IgD-negative memory B cell (primary cell): ENCODE measurements around the gene CERS6. TPM values are rescaled to one million over a fixed set of nuclear protein-coding genes. Genes with fewer than 3 reads are reported as not detected.

ENCODE experiments used
- H3K27ac Mint-ChIP-seq, 3 donors: one replicate each; pipeline ENCODE4 v1.8.0; 2020 to 2022; ENCODE audit warnings: mild to moderate bottlenecking in 3 of 3, mixed read lengths in 3 of 3, moderate library complexity in 1 of 3
- H3K27me3 Mint-ChIP-seq: one replicate; pipeline ENCODE4 v1.8.0; 2021; ENCODE audit warnings: mixed read lengths
- H3K36me3 Mint-ChIP-seq: one replicate; pipeline ENCODE4 v1.8.0; 2020; ENCODE audit warnings: mild to moderate bottlenecking, mixed read lengths
- H3K4me1 Mint-ChIP-seq, 3 donors: one replicate each; pipeline ENCODE4 v1.8.0; 2020 to 2022; ENCODE audit warnings: mixed read lengths in 3 of 3, mild to moderate bottlenecking in 1 of 3
- H3K4me3 Mint-ChIP-seq, 4 donors: one replicate each; pipeline ENCODE4 v1.8.0; 2020 to 2022; ENCODE audit warnings: mild to moderate bottlenecking in 4 of 4, mixed read lengths in 4 of 4, moderate library complexity in 3 of 4
- H3K9me3 Mint-ChIP-seq, 3 donors: one replicate each; pipeline ENCODE4 v1.8.0; 2020 to 2021; ENCODE audit warnings: mixed read lengths in 3 of 3, mild to moderate bottlenecking in 1 of 3
- polyA plus RNA-seq: library from polyadenylated mRNA; unstranded; fragments of 300-500 nt; fragmentation: Illumina TruSeq; gene quantifications from one replicate; pipeline ENCODE4 v1.2.3, GENCODE V29; 2021

Gene CERS6
- polyA plus RNA-seq, 1 donor from 2014 or later, result 2.7 TPM

- Mint-ChIP-seq H3K36me3 (peaks cover 5% of the 10 kb centered on the region), H3K4me1 (no peaks in the 10 kb centered on the region)
Measured at GRCh38 chr2:168698969-168699368, 242.9 kb downstream of the CERS6 start.

GRCh38 chr2:168699844-168700417, 243.9 kb downstream of the CERS6 start:
- no peaks in the 10 kb centered on the region for H3K27me3 Mint-ChIP-seq

More at GRCh38 chr2:168698969-168699368, 242.9 kb downstream of the CERS6 start:
- Mint-ChIP-seq H3K4me3 (no peak overlapping the region), H3K27ac (no peak overlapping the region), H3K9me3 (no peaks in the 10 kb centered on the region), H3K27me3 (no peaks in the 10 kb centered on the region)

GRCh38 chr2:168700615-168701245, 244.7 kb downstream of the CERS6 start:
- Mint-ChIP-seq H3K27ac (no peak overlapping the region), H3K4me1 (peaks cover 0 to 5% (median 0%) of the 10 kb centered on the region in 3 donors), H3K4me3 (no peak overlapping the region), H3K36me3 (peaks cover 5% of the 10 kb centered on the region), H3K27me3 (no peaks in the 10 kb centered on the region), H3K9me3 (no peaks in the 10 kb centered on the region)

More at GRCh38 chr2:168699844-168700417, 243.9 kb downstream of the CERS6 start:
- Mint-ChIP-seq H3K4me1 (peaks cover 0 to under 1% (median 0%) of the 10 kb centered on the region in 3 donors), H3K27ac (no peak overlapping the region), H3K36me3 (peaks cover 5% of the 10 kb centered on the region), H3K9me3 (no peaks in the 10 kb centered on the region), H3K4me3 (no peak overlapping the region)

GRCh38 chr2:168702579-168702978, 246.5 kb downstream of the CERS6 start:
- H3K27me3 Mint-ChIP-seq, result no peaks in the 10 kb centered on the region
- peaks cover 0 to 5% (median 0%) of the 10 kb centered on the region in 3 donors for H3K4me1 Mint-ChIP-seq
- H3K9me3 Mint-ChIP-seq, result no peaks in the 10 kb centered on the region
- no peak overlapping the region for H3K4me3 Mint-ChIP-seq
- H3K36me3 Mint-ChIP-seq, result peaks cover 2% of the 10 kb centered on the region
- H3K27ac Mint-ChIP-seq, result no peak overlapping the region

GRCh38 chr2:168703926-168704325, 247.9 kb downstream of the CERS6 start:
- Mint-ChIP-seq H3K27ac (no peak overlapping the region), H3K4me3 (no peak overlapping the region), H3K9me3 (no peaks in the 10 kb centered on the region), H3K36me3 (peaks cover 2% of the 10 kb centered on the region), H3K27me3 (no peaks in the 10 kb centered on the region), H3K4me1 (peaks cover 0 to 5% (median 0%) of the 10 kb centered on the region in 3 donors)

- Mint-ChIP-seq H3K9me3 (no peaks in the 10 kb centered on the region), H3K27me3 (no peaks in the 10 kb centered on the region), H3K27ac (peak overlapping the region in 1 of 3 donors; percentile 74), H3K4me3 (no peak overlapping the region), H3K4me1 (peaks cover 0 to 5% (median 0%) of the 10 kb centered on the region in 3 donors), H3K36me3 (no peaks in the 10 kb centered on the region)
Measured at GRCh38 chr2:168705534-168706470, 249.7 kb downstream of the CERS6 start.

- Mint-ChIP-seq H3K4me3 (no peak overlapping the region), H3K4me1 (peaks cover 2 to 6% (median 2%) of the 10 kb centered on the region in 3 donors), H3K27me3 (no peaks in the 10 kb centered on the region), H3K36me3 (no peaks in the 10 kb centered on the region), H3K9me3 (no peaks in the 10 kb centered on the region), H3K27ac (no peak overlapping the region)
Measured at GRCh38 chr2:168706806-168707205, 250.7 kb downstream of the CERS6 start.

- no peak overlapping the region for H3K27ac Mint-ChIP-seq
- H3K4me1 Mint-ChIP-seq, result peaks cover 5 to 17% (median 7%) of the 10 kb centered on the region in 3 donors
- H3K27me3 Mint-ChIP-seq, result no peaks in the 10 kb centered on the region
- H3K4me3 Mint-ChIP-seq, result no peak overlapping the region
- no peaks in the 10 kb centered on the region for H3K36me3 Mint-ChIP-seq
- H3K9me3 Mint-ChIP-seq, result no peaks in the 10 kb centered on the region
Measured at GRCh38 chr2:168708080-168708479, 252.0 kb downstream of the CERS6 start.

- Mint-ChIP-seq H3K27ac (no peak overlapping the region), H3K9me3 (peaks cover 0 to 2% (median 0%) of the 10 kb centered on the region in 3 donors), H3K27me3 (no peaks in the 10 kb centered on the region), H3K4me1 (peaks cover 5 to 13% (median 7%) of the 10 kb centered on the region in 3 donors), H3K36me3 (no peaks in the 10 kb centered on the region), H3K4me3 (no peak overlapping the region)
Measured at GRCh38 chr2:168710754-168711467, 254.8 kb downstream of the CERS6 start.

GRCh38 chr2:168712053-168712452, 256.0 kb downstream of the CERS6 start:
- no peaks in the 10 kb centered on the region for H3K36me3 Mint-ChIP-seq
- H3K27me3 Mint-ChIP-seq, result no peaks in the 10 kb centered on the region
- peaks cover 0 to 2% (median 0%) of the 10 kb centered on the region in 3 donors for H3K9me3 Mint-ChIP-seq
- peak overlapping the region in 1 of 3 donors; percentile 33 for H3K27ac Mint-ChIP-seq
- peaks cover 5 to 13% (median 7%) of the 10 kb centered on the region in 3 donors for H3K4me1 Mint-ChIP-seq
- peak overlapping the region in 1 of 4 donors; percentile 52 for H3K4me3 Mint-ChIP-seq

- Mint-ChIP-seq H3K27ac (no peak overlapping the region), H3K9me3 (peaks cover 0 to 2% (median 0%) of the 10 kb centered on the region in 3 donors), H3K4me3 (no peak overlapping the region), H3K4me1 (peaks cover 5 to 13% (median 7%) of the 10 kb centered on the region in 3 donors), H3K27me3 (no peaks in the 10 kb centered on the region), H3K36me3 (no peaks in the 10 kb centered on the region)
Measured at GRCh38 chr2:168713325-168713724, 257.3 kb downstream of the CERS6 start.

GRCh38 chr2:168715849-168716248, 259.8 kb downstream of the CERS6 start:
- Mint-ChIP-seq H3K4me3 (no peak overlapping the region), H3K9me3 (peaks cover 0 to 2% (median 0%) of the 10 kb centered on the region in 3 donors), H3K36me3 (no peaks in the 10 kb centered on the region), H3K27me3 (no peaks in the 10 kb centered on the region), H3K27ac (no peak overlapping the region), H3K4me1 (peaks cover 5 to 13% (median 7%) of the 10 kb centered on the region in 3 donors)

GRCh38 chr2:168716839-168717238, 260.8 kb downstream of the CERS6 start:
- Mint-ChIP-seq H3K27ac (no peak overlapping the region), H3K27me3 (no peaks in the 10 kb centered on the region), H3K4me3 (no peak overlapping the region), H3K36me3 (no peaks in the 10 kb centered on the region), H3K9me3 (peaks cover 0 to 2% (median 0%) of the 10 kb centered on the region in 3 donors), H3K4me1 (peaks cover 3 to 11% (median 5%) of the 10 kb centered on the region in 3 donors)

GRCh38 chr2:168717790-168718502, 261.9 kb downstream of the CERS6 start:
- Mint-ChIP-seq H3K4me1 (peaks cover 0 to 6% (median 2%) of the 10 kb centered on the region in 3 donors), H3K4me3 (no peak overlapping the region), H3K27ac (no peak overlapping the region)

More at GRCh38 chr2:168717790-168718502, 261.9 kb downstream of the CERS6 start:
- no peaks in the 10 kb centered on the region for H3K27me3 Mint-ChIP-seq
- peaks cover 0 to 5% (median 2%) of the 10 kb centered on the region in 3 donors for H3K9me3 Mint-ChIP-seq
- H3K36me3 Mint-ChIP-seq, result no peaks in the 10 kb centered on the region
